Activated naive CD8-positive, alpha-beta T cell treated with anti-CD3 and anti-CD28 coated beads, Interleukin-2, amount 50 U/mL, for 24 hours (primary cell): ENCODE results near the gene TP53TG5.

Experiments used
- ATAC-seq: fragments of 150-1000 bp; cut with Tn5 transposase; one replicate; pipeline ENCODE4 v1.10.0; 2021
- DNase-seq: peaks from one replicate; pipeline ENCODE4 v3.0.0; 2021
- H3K27ac Mint-ChIP-seq: one replicate; pipeline ENCODE4 v1.8.0; 2021; ENCODE audit warnings: mild to moderate bottlenecking, mixed read lengths
- H3K27me3 Mint-ChIP-seq: one replicate; pipeline ENCODE4 v1.8.0; 2021; ENCODE audit warnings: mixed read lengths
- H3K36me3 Mint-ChIP-seq: one replicate; pipeline ENCODE4 v1.8.0; 2021; ENCODE audit warnings: low read depth, mixed read lengths
- H3K4me1 Mint-ChIP-seq: one replicate; pipeline ENCODE4 v1.8.0; 2021; ENCODE audit warnings: mixed read lengths
- H3K4me3 Mint-ChIP-seq: one replicate; pipeline ENCODE4 v1.8.0; 2021; ENCODE audit warnings: mild to moderate bottlenecking, moderate library complexity, mixed read lengths
- H3K9me3 Mint-ChIP-seq: one replicate; pipeline ENCODE4 v1.8.0; 2021; ENCODE audit warnings: mixed read lengths

Gene TP53TG5

DNA sequence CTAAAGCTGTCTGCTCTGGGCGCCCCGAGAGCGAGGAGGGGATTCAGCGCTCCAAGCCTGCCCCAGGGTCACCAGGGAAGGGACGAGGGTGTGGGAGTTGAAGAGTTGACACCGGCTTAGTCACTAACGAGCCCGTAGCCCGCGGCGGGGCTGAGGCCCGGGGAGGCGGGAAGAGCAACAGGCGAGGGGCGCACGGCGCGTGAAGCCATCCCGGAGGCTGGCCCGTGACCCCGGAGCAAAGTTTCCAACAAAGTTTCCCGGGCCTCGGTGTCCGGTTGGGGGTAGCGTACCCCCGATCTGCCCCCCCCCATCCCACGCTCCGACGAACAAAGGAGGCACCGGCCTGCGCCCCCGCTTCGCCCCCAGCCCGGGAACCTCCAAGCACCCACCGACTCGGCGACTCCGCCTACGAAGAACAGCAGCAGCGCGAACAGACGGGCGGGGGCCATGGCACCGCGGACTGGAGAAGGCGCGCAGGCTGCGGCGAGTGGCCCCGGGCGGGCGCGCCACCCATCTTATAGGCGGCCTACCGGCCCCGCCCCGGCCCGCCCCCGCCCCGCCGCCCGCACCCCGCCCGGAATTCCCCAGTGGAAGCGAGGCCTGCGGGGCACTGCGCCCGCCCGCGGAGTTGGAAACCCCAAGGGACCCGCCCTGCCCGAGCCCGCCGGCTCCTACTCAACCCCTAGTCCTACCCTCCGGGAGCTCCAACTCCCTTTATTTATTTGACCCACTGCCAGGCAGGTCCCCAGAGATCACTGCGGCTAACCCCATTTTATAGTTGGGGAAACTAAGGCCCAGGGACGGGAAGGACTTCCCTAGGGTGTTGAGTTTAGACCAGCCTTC lies 30.0 kb downstream of the TP53TG5 start, which contains the start of gene SDC4:
TSS of gene SDC4 (minus strand) at position 489 of the 843 bp plus-strand sequence. CDS start at position 449, 40 bp downstream.
- Mint-ChIP-seq H3K27ac (peak within 1 kb of the TSS; percentile 67), H3K4me3 (peak within 1 kb of the TSS; percentile 91), H3K36me3 (peaks cover 27% of the 10 kb centered on the region), H3K4me1 (peaks cover 62% of the 10 kb centered on the region), H3K9me3 (no peaks in the 10 kb centered on the region), H3K27me3 (no peaks in the 10 kb centered on the region)
- DNase-seq (peak; percentile 77), ATAC-seq (peak; percentile 73)

DNA sequence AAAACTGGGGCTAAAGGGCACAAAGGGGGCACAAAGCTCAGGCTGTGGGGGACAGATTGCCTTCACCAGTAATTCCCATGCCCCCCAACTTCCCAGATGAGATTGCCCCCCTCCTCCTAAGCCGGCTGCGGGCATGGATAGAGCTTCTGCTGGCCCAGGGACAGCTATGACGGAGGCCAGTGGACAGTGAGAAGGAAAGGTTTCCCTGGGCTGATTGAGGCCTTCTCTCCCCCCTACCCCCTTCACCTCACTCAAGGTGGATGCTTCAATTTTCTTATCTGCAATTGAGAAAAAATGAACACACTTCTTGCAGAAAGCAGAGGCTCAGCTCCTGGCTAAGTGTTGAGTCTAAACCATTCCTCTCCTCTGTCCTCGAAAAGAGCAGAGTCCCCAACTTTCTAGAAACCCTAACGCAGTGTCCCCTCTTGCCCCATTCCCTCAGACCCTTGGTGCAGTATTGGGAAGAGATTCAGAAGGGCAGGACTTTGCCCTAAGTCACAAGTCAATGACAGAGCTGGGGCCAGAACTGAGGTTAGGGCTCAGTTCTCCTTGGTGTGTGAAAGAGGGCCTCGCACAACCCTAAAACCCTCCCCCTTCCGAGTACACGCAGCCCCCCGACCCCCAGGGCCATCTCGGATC lies 30.7 kb downstream of the TP53TG5 start:
- H3K4me3 Mint-ChIP-seq, result peak overlapping the region; percentile 91
- H3K36me3 Mint-ChIP-seq, result peaks cover 27% of the 10 kb centered on the region
- H3K9me3 Mint-ChIP-seq, result no peaks in the 10 kb centered on the region
- DNase-seq (no peak), ATAC-seq (no peak)
- H3K4me1 Mint-ChIP-seq, result peaks cover 63% of the 10 kb centered on the region
- H3K27ac Mint-ChIP-seq, result peak overlapping the region; percentile 62
- H3K27me3 Mint-ChIP-seq, result no peaks in the 10 kb centered on the region

DNA sequence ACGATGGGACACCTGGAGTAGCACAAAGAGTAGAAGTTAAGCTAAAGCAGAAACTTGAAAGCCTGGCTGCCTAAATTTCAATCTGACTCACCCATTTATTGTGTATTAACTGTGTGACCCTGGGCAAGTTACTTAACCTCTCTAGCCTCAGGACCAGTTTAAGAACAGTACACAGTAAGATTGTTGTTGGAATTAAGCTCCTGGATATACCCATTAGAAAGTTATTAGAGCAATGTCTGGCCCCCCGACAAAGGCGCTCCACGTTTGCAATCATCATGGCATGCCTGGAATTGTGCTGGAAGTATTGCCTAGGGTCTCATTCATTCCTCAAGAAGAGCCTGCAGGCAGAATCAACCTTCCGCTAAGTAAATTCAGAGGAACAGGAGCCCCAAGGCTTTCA lies 31.3 kb downstream of the TP53TG5 start:
- H3K27ac Mint-ChIP-seq, result peak overlapping the region; percentile 48
- ATAC-seq (no peak), DNase-seq (no peak)
- peaks cover 66% of the 10 kb centered on the region for H3K4me1 Mint-ChIP-seq
- H3K9me3 Mint-ChIP-seq, result no peaks in the 10 kb centered on the region
- peaks cover 27% of the 10 kb centered on the region for H3K36me3 Mint-ChIP-seq
- peak overlapping the region; percentile 91 for H3K4me3 Mint-ChIP-seq
- no peaks in the 10 kb centered on the region for H3K27me3 Mint-ChIP-seq

DNA sequence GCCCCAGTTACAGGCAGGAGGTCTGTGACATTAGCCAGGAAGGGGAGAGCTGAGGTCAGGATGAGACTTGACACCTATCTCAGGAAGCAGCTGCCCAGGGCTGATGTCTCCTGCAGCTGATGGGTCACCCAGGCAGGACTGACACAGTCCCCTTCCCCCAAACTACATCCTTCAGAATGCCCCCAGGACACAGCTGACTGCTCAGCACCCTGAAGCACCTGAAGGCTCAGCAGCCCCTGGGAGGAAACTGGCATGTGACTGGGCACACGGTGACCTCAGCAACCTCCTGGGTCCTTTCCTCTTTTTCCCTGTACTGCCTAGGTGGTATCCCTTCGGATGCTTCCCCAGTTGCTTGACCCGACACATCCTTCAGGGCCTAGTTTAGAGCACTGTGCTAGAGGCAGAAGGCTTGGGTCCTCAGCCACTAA lies 31.8 kb downstream of the TP53TG5 start:
- Mint-ChIP-seq H3K27ac (peak overlapping the region; percentile 64), H3K9me3 (no peaks in the 10 kb centered on the region), H3K4me1 (peaks cover 66% of the 10 kb centered on the region), H3K4me3 (peak overlapping the region; percentile 91), H3K36me3 (peaks cover 27% of the 10 kb centered on the region), H3K27me3 (no peaks in the 10 kb centered on the region)
- ATAC-seq (peak; percentile 40), DNase-seq (peak; percentile 26)

DNA sequence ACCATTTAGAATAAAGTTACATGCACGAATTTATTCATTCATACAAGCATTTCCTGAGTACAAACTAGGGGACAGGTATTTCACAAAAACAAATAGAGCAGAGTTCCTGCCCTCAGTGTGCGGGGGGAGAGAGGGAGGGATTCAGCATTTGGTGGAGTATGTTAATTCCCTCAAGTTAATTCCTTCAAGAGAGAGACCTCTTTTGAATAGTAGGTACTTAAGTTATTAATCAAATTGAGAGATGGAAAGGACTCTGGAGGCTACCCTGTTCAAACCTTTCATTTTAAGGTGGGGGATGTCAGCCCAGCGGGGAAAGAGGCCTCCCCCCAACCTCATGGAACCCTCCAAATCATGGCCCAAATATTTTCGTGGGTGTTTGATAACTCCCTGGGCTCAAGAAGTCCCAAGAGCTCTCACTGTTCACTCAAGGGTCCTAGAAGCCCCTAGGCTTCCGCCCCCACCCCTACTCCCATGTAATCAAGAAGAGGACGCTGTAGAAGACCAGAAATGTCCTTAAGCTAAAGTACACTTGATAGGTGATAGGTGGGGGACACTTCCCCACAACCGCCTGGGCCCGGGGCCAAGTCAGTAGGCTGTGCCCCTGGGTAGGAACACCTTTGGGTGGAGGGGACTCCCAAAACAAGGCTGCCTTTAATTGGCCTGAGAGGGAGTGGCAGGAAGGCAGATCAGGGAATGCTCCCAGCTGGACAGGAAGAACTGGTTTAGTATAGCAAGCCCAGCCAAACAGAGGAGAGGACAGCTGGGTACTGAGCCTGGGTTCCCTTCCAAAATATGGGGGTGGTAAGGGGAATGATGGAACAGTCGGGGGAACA lies 32.8 kb downstream of the TP53TG5 start:
- Mint-ChIP-seq H3K9me3 (no peaks in the 10 kb centered on the region), H3K36me3 (peaks cover 36% of the 10 kb centered on the region), H3K4me1 (peaks cover 67% of the 10 kb centered on the region), H3K4me3 (peak overlapping the region; percentile 91), H3K27me3 (no peaks in the 10 kb centered on the region), H3K27ac (peak overlapping the region; percentile 62)
- DNase-seq (no peak), ATAC-seq (no peak)

DNA sequence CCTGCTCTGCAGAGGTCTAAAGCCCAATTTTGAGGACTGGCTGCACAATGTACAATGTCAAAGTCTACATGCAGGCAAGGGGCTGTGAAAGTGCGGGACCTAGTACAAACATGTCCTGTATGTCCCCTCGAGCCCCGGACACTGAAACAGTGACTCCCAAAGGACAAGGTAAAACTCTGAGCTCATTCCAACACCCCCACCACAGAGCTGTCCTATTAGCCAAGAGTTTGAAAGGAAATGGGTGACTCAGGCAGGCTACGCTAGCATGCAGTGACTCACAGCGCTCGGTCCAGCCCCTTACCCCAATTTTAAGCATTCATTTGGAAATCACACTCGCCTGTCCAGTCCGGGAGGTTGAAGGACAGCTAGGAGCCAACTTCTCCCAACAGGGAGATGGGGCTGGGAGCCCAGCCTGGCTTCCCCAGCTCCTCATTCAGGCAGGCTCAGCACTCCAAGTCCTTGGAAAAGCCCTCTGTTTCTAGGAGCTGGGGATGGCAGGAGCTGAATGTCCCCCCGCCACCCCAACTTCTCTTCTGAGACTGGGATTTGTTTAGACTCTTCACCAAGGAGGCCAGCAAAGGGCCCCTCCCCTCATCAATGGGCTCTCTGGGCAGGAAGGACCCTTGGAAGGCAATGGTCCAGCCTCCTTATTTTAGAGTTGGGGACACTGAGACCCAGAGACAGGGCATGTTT lies 33.8 kb downstream of the TP53TG5 start:
- peaks cover 42% of the 10 kb centered on the region for H3K36me3 Mint-ChIP-seq
- H3K4me1 Mint-ChIP-seq, result peaks cover 62% of the 10 kb centered on the region
- DNase-seq (no peak), ATAC-seq (no peak)
- H3K4me3 Mint-ChIP-seq, result peak overlapping the region; percentile 57
- no peak overlapping the region for H3K27ac Mint-ChIP-seq
- H3K27me3 Mint-ChIP-seq, result no peaks in the 10 kb centered on the region
- H3K9me3 Mint-ChIP-seq, result no peaks in the 10 kb centered on the region

DNA sequence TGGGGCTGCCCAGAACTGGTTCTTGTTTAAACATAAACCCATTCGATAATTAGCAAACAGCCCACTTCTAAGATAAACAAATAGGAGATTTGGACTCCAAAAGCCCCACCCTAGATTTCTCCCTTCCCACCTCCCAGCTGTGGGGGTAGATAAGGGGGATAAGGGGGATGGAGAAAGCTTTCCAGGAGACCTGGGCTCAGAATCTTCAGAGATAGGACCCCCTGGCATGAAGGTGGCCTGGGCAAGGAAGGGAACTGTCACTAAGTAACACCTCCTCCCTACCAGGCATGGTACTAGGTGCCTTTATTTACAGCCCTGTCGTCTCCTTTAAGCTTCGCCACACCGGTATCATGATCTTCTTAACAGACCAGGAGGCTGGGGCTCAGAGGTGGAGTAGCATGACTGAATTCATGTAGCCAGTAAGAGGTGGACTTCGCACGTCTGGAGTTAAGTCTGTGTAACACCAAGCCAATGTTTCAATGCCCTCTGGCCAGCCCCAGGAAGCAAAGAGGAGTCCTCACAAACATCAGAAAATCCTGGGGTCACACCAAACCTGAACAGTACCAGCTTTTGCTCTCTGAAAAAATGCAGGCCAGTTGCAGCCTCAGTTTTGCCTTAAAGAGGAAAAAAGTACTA lies 34.5 kb downstream of the TP53TG5 start:
- ATAC-seq, result no peak
- H3K4me3 Mint-ChIP-seq, result no peak overlapping the region
- H3K36me3 Mint-ChIP-seq, result peaks cover 47% of the 10 kb centered on the region
- no peak overlapping the region for H3K27ac Mint-ChIP-seq
- H3K4me1 Mint-ChIP-seq, result peaks cover 58% of the 10 kb centered on the region
- no peaks in the 10 kb centered on the region for H3K9me3 Mint-ChIP-seq
- H3K27me3 Mint-ChIP-seq, result no peaks in the 10 kb centered on the region
- no peak for DNase-seq

DNA sequence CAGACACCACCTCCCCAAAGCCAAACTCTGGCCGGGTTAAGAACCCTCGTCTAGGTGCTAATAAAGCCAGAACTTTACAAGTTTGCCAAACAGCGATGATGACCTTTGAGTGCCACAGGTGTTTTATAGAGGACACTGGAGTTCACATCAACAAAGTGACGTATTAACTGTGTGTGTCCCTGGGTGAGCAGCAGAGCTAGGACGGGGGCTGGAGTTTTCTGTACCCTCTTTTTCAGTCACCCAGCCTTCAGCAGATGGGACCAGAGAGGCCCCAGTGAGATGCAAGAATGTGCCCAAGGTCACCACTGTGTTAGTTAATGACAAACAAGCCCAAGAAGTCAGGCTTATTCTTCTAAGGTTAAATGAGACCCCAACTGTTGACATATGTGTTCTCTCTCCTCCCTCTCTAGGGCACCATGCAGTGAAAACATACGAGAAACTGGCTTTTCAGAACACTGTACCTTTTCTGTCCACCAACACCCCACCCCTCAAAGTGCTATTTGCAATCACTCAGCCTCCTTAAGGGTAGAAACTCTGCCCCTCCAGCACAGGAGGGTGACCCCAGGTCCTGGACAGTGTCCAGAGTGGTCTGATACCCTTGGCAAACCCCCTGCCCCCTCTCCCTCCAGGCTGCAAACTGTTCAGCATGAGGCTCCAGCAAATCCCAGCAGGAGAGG lies 35.1 kb downstream of the TP53TG5 start:
- Mint-ChIP-seq H3K36me3 (peaks cover 47% of the 10 kb centered on the region), H3K9me3 (no peaks in the 10 kb centered on the region), H3K4me1 (peaks cover 56% of the 10 kb centered on the region), H3K27ac (peak overlapping the region; percentile 31), H3K27me3 (no peaks in the 10 kb centered on the region), H3K4me3 (no peak overlapping the region)
- no peak for DNase-seq
- no peak for ATAC-seq

DNA sequence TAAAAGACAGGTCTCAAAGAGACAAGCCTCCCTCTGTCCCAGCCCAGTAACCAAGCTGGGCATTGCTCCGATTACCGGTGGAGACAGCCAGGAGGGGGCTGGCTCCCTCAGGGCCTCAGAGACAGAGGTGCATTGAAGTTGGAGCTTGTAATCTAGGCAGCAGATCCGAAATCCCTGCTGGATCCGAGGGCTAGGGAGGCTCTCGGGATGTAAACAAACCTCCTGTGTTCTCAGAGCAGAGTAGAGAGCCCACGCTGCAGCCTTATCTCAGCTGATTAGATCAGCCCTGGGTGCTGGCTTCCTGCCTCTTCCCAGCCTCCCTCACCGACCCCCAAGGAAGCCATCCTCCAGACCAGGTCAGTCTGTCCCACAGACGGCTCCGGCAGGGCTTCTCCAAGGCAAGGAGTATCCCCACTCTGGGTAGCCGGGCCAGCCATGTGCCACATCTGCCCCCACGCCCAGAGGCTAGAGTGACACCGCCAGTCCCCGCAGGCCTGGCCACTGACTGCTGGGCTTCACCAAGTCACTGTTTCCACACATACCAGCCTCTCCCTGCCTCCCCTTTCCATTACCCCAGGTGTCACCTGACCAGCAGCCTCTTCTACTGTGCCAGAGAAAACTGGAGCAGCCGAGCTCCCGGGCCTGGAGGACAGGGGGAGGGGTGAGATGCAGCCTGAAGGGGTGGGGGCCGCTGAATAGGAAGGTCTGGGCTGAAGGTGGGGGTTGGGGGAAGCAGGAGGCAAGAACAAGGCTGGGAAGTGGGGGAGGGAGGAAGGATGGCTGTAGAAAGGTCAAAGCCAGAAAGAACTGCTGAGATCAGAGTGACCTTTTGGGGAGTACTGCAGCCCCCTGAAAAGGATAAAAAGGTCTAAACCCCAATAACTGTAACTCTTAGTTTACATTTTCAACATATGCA lies 35.9 kb downstream of the TP53TG5 start:
- Mint-ChIP-seq H3K4me3 (no peak overlapping the region), H3K4me1 (peaks cover 50% of the 10 kb centered on the region), H3K27ac (no peak overlapping the region), H3K27me3 (no peaks in the 10 kb centered on the region), H3K9me3 (no peaks in the 10 kb centered on the region), H3K36me3 (peaks cover 47% of the 10 kb centered on the region)
- ATAC-seq (peak; percentile 16), DNase-seq (no peak)

DNA sequence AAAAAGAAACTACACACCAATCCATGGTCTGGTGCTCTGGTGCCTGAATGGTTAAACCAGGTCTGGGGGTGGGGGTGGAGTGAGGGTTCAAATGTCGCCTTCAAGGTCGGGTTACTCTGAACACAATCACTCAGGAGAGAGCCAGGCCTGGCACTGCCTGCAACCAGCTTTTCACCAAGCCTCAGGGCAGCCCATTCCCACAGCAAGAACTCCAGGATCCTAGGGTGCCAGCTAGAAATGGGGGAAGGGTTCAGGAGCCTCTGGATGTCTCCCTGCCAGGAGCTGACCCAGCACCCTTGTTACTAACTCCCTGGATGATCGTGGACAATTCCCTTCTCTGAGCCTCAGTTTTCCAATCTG lies 36.6 kb downstream of the TP53TG5 start:
- DNase-seq (no peak), ATAC-seq (no peak)
- no peaks in the 10 kb centered on the region for H3K27me3 Mint-ChIP-seq
- H3K27ac Mint-ChIP-seq, result peak overlapping the region; percentile 18
- peaks cover 41% of the 10 kb centered on the region for H3K36me3 Mint-ChIP-seq
- H3K4me3 Mint-ChIP-seq, result no peak overlapping the region
- no peaks in the 10 kb centered on the region for H3K9me3 Mint-ChIP-seq
- peaks cover 43% of the 10 kb centered on the region for H3K4me1 Mint-ChIP-seq

DNA sequence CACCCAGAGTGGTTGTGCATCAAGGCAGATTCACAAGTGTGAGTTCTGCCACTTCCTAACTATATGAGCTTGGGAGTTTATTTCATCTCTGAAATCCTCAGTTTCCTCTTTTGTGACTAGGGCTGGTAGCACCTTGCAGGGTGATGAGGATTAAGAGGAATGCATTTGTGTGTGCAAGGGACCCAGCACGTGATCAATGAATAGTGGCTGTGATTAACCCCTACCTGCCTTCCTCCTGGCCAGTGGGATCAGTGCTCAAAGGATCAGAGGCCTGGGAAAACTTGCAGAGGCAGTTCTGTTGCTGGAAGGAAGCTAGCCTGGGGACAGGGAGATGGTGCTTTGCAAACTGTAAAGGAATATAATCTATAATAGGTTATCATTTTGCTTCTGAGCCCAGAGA lies 37.2 kb downstream of the TP53TG5 start:
- no peaks in the 10 kb centered on the region for H3K9me3 Mint-ChIP-seq
- peaks cover 41% of the 10 kb centered on the region for H3K36me3 Mint-ChIP-seq
- peaks cover 37% of the 10 kb centered on the region for H3K4me1 Mint-ChIP-seq
- no peak overlapping the region for H3K27ac Mint-ChIP-seq
- no peak for ATAC-seq
- H3K27me3 Mint-ChIP-seq, result no peaks in the 10 kb centered on the region
- DNase-seq, result no peak
- H3K4me3 Mint-ChIP-seq, result no peak overlapping the region

DNA sequence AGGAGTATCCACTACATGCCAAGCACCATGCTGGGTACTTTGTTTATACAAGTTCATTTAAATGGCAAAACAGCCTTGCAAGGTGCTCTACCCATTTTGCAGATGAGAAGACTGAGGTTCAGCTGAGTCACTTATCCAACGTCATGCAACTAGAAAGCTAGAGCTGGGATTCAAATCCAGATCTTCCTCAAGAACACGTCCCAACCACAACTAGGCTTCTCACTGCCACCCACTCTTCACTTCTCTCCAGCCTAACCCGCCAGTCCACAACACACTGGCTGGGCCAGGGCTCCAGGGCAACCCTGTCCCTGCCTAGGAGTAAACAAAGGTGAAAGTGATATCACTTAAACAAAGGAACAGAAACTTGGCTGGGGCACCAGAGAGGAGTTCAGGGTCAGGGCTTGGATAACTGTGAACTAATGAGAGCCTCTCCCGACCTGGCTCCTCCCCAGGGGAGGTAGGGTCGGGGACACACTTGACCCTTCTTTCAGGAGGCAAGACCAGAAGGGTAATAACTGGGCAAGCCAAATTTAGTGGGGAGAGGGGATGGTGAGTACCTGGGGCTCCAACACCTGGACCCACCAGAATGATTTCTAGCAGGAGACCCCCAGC lies 37.8 kb downstream of the TP53TG5 start:
- Mint-ChIP-seq H3K36me3 (peaks cover 43% of the 10 kb centered on the region), H3K9me3 (no peaks in the 10 kb centered on the region), H3K4me1 (peaks cover 31% of the 10 kb centered on the region), H3K27me3 (no peaks in the 10 kb centered on the region), H3K27ac (no peak overlapping the region), H3K4me3 (no peak overlapping the region)
- ATAC-seq (no peak), DNase-seq (no peak)
